GM10266 (cell line): Measurements from ENCODE around the gene GFM1.

ENCODE experiments used
- DNase-seq: peaks from one replicate; pipeline ENCODE4 v3.0.0; 2012; ENCODE audit errors: extremely low spot score
- TF ChIP-seq, protein P1 (sequence below): IDR thresholded peaks from 2 replicates; pipeline ENCODE4 v1.5.1; 2012; ENCODE audit warnings: mild to moderate bottlenecking, low read depth; ENCODE audit not compliant: control insufficient read depth, insufficient read depth; ENCODE audit errors: missing control alignments

Gene GFM1

DNA sequence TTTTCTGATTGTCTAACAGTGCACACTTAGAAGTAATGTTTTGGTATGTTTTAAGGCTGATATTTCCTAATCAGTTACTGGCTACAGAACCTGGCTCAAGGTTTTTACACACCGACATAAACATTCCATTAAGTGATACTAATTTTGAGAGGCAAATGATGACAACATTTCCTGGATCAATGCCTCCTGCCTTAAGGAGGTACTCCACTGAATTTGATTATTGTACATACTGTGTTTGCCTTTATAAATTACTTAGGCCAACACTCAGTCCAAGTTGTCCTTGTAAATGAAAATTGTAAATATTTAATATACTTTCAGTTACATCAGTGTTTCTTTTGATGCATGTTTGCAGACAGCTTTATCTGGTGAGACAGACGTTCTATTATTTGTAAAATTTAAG lies 52.3 kb downstream of the GFM1 start:
- no peak for DNase-seq
- TF ChIP-seq, protein P1, sequence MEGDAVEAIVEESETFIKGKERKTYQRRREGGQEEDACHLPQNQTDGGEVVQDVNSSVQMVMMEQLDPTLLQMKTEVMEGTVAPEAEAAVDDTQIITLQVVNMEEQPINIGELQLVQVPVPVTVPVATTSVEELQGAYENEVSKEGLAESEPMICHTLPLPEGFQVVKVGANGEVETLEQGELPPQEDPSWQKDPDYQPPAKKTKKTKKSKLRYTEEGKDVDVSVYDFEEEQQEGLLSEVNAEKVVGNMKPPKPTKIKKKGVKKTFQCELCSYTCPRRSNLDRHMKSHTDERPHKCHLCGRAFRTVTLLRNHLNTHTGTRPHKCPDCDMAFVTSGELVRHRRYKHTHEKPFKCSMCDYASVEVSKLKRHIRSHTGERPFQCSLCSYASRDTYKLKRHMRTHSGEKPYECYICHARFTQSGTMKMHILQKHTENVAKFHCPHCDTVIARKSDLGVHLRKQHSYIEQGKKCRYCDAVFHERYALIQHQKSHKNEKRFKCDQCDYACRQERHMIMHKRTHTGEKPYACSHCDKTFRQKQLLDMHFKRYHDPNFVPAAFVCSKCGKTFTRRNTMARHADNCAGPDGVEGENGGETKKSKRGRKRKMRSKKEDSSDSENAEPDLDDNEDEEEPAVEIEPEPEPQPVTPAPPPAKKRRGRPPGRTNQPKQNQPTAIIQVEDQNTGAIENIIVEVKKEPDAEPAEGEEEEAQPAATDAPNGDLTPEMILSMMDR, result no peak

DNA sequence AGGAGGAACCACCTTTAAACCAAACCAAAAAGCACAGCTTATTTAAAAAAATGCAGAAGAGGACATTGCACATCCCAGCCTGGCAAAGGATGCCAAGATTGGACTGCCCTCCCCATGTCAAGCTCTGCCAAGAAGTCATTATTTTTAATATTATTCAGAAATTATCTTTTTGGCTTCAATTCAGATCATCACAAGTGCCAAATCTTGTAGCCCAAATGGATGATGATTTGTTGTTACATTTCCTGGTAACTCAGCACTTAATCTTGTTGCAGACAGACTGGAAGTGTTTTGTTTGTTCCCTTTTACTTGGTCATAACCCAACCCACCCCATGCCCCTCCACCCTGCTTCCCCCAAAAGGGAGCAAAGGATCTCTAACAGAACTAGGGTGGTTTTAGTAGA lies 56.2 kb downstream of the GFM1 start:
- no peak for DNase-seq
- TF ChIP-seq, protein P1, result no peak

DNA sequence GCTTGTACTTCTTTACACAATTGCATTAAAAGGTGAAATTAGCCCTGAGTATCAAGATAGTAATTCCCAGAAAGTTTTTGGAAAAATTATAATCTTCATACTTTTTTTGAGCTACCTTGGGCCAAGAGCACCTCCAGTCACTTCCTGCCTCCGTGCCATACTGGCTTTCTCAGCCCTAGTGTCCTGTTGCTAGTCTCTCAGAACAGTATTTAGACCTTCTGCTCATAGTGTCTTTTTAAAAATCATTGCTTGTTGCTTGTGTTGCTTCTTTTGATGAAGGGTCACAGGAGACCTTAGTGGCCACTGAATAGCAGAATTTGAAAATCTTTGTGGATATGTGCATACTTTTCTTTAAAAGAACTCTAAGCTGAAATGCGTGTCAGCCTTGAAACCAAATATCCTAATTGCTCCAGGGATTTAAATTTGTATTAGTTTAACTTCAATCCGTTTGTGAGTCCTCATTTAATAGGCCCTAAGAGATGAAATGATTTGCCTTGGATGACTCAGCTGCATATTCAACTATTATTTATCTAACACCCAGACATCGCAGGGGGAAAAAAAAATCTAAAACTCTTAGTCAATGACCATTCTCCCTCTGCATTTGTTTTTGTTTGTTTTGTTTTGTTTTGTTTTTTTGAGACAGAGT lies 57.2 kb downstream of the GFM1 start:
- TF ChIP-seq, protein P1, result no peak

DNA sequence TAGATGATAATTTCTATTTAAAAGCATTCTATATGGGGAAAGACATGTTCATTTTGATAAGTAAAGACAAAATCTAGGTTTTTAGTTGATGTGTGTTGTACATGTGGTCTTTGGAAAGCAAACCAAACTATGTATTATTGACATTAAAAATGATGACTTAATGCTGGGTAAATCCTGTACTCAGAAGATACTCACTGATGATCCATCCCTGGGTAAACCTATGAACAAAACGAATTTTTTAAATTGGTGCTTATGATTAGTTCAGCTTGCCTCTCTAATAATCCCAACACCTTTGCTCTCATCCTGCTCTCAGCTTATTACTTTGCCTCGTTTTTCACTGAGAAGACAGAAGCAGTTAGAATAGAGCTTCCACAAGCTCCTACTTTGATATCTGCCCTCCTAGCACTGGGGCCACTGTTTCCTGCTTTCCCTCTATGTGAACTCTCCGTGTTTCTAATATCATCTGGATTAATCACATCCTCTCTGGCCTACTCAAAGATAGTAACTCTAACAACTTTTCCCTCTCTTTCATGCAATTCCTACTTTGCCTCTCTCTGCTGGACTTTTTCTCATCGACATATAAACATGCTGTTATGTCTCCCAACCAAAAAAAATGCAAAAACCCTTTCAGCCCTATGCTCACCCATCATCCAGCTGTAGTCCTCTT lies 58.6 kb downstream of the GFM1 start:
- TF ChIP-seq, protein P1, result no peak
- no peak for DNase-seq

More for the DNA sequence above, 57.2 kb downstream of the GFM1 start:
- no peak for DNase-seq

DNA sequence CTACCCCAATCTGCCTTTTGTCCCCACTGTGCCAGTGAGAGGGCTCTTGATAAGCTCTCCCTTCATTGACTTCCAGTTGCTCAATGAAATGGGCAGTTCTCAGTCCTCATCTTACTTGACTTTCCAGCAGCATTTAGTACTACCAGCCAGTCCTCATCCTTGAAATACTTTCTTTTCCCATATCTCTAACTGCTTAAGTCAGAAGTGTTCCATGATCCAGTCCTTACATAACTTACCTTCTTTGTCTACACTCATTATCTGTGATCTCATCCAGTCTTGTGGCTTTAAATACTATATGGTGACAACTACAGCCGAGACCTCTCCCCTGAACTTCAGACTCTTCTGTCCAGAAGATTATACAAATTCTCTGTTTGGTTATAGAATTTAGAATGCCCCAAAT lies 59.2 kb downstream of the GFM1 start:
- DNase-seq, result no peak
- TF ChIP-seq, protein P1, result no peak

DNA sequence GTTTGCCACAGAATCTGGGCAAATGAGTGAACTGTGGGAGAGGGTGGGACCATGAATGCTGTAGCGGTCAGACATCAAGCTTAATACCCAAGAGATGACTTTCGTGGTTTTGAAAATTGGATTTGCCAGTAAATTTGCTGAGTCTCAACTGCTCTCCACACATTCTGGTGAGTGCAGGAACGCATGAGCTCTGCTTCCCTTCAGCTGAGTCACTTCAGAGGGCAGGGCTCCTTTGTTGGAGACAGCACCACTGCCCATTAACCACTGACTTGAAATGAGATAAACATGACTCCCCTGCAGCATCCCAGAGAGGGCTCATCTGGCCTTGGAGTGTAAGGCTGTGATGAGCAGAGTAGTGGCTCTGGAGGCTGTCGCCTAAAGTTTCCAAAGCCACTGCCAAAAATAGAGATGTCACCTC lies 65.3 kb downstream of the GFM1 start:
- TF ChIP-seq, protein P1, result no peak
- no peak for DNase-seq

DNA sequence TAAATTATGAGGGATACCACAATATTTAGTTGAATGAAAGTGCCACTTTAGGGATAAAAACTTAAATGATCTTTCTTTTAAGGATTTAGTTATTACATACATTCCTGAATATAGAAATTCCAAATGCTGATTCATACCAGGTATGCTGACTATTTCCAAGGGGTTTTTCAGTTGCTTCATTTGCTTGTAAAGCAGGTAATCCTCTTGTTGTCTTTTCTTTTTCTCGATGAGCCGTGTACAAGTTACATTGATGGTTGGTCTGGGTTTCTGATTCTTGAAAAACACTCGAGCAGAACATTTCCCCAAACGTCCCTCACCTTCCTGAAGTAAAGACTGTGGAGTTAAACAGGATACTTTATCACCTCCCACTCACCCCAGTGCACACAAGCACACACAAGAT lies 66.3 kb downstream of the GFM1 start:
- TF ChIP-seq, protein P1, result no peak

More for the DNA sequence above, 66.3 kb downstream of the GFM1 start:
- DNase-seq, result no peak
